Erythroblast (primary cell): Measurements from ENCODE around the gene MACROD2.

Source experiments
- GATA1 ChIP-seq: IDR thresholded peaks from 2 replicates; pipeline ENCODE4 v1.6.1; 2011; ENCODE audit warnings: low read depth, mild to moderate bottlenecking, control low read depth, low read length, moderate library complexity
- POLR2A ChIP-seq: IDR thresholded peaks from 2 replicates; pipeline ENCODE4 v1.6.1; 2011; ENCODE audit warnings: mild to moderate bottlenecking, low read length

- TF ChIP-seq POLR2A (no peak), GATA1 (no peak)
These were observed 549.4 kb downstream of the MACROD2 start for GRCh38 chr20:14544688-14545087.
